GM23338 (cell line): ENCODE results near the gene TACC3. TPM values are rescaled to one million over a fixed set of nuclear protein-coding genes. Genes with fewer than 3 reads are reported as not detected.

Experiments used
- ATAC-seq: fragments of 200-7000 bp; cut with Tn5 transposase; 3 replicates; pipeline ENCODE4 v1.9.1; 2020
- DNase-seq: peaks from one replicate; pipeline ENCODE4 v3.0.0-alpha.2; 2015; ENCODE audit warnings: low spot score
- H2AFZ ChIP-seq: fragments of 200-600 bp; sonication (generic); 2 replicates; pipeline ENCODE4 v1.8.0; 2016; ENCODE audit warnings: antibody characterized with exemption, mild to moderate bottlenecking, moderate library complexity
- H3F3A ChIP-seq: fragments of 200-600 bp; sonication (generic); replicated peaks from 2 replicates; pipeline ENCODE4 v1.8.0; 2017; ENCODE audit warnings: antibody characterized with exemption, mixed run types, low read depth
- H3K27ac ChIP-seq: fragments of 200-600 bp; sonication (generic); 2 replicates; pipeline ENCODE4 v1.6.1; 2016; ENCODE audit warnings: low read depth
- H3K27me3 ChIP-seq: fragments of 200-600 bp; sonication (generic); 2 replicates; pipeline ENCODE4 v1.8.0; 2016; ENCODE audit warnings: mild to moderate bottlenecking, mixed run types, moderate library complexity; ENCODE audit not compliant: insufficient read depth
- H3K36me3 ChIP-seq: fragments of 200-600 bp; sonication (generic); 2 replicates; pipeline ENCODE4 v1.8.0; 2016; ENCODE audit warnings: mild to moderate bottlenecking; ENCODE audit not compliant: insufficient read depth
- H3K4me1 ChIP-seq: fragments of 200-600 bp; sonication (generic); 2 replicates; pipeline ENCODE4 v1.8.0; 2016; ENCODE audit warnings: mild to moderate bottlenecking, moderate library complexity; ENCODE audit not compliant: insufficient read depth
- H3K4me2 ChIP-seq: fragments of 200-600 bp; sonication (generic); 2 replicates; pipeline ENCODE4 v1.7.1; 2017; ENCODE audit warnings: mixed run types
- H3K4me3 ChIP-seq: fragments of 200-600 bp; sonication (generic); 2 replicates; pipeline ENCODE4 v1.6.1; 2016; ENCODE audit warnings: mixed run types
- H3K79me2 ChIP-seq: fragments of 200-600 bp; sonication (generic); replicated peaks from 2 replicates; pipeline ENCODE4 v1.8.0; 2017; ENCODE audit warnings: mild to moderate bottlenecking; ENCODE audit not compliant: insufficient read depth
- H3K9me2 ChIP-seq: fragments of 200-600 bp; sonication (generic); 2 replicates; pipeline ENCODE4 v1.8.0; 2017; ENCODE audit not compliant: insufficient read depth
- H4K20me1 ChIP-seq: fragments of 200-600 bp; sonication (generic); replicated peaks from 2 replicates; pipeline ENCODE4 v1.8.0; 2017; ENCODE audit warnings: mild to moderate bottlenecking; ENCODE audit not compliant: insufficient read depth
- H3K27ac Mint-ChIP-seq: 2 replicates; pipeline ENCODE4 v1.8.0; 2020; ENCODE audit warnings: inconsistent platforms, mild to moderate bottlenecking, moderate library complexity, mixed read lengths
- H3K27me3 Mint-ChIP-seq: 3 replicates; pipeline ENCODE4 v1.8.0; 2022; ENCODE audit warnings: low read depth, mild to moderate bottlenecking, moderate library complexity, mixed read lengths, inconsistent platforms; ENCODE audit not compliant: insufficient read depth, poor library complexity
- H3K36me3 Mint-ChIP-seq: 3 replicates; pipeline ENCODE4 v1.8.0; 2021; ENCODE audit warnings: low read depth, mild to moderate bottlenecking, inconsistent platforms, moderate library complexity, mixed read lengths
- H3K4me1 Mint-ChIP-seq: 3 replicates; pipeline ENCODE4 v1.8.0; 2020; ENCODE audit warnings: mild to moderate bottlenecking, inconsistent platforms, mixed read lengths
- H3K4me3 Mint-ChIP-seq: 3 replicates; pipeline ENCODE4 v1.8.0; 2021; ENCODE audit warnings: moderate library complexity, mild to moderate bottlenecking, inconsistent platforms, mixed read lengths
- H3K9me3 Mint-ChIP-seq: 3 replicates; pipeline ENCODE4 v1.8.0; 2020; ENCODE audit warnings: moderate library complexity, mild to moderate bottlenecking, inconsistent platforms, mixed read lengths
- CREB1 ChIP-seq: fragments of 250-450 bp; sonication (Bioruptor Pico); IDR thresholded peaks from 2 replicates; pipeline ENCODE4 v1.5.0; 2020; ENCODE audit warnings: low read depth, mild to moderate bottlenecking, moderate library complexity
- CTCF ChIP-seq, 2 experiments: fragments of 200-600 bp in 1 of 2; sonication (generic) in 1 of 2; conservative IDR thresholded peaks; 2 replicates each; pipeline versions ENCODE4 v1.5.1 to v1.6.1; 2016 to 2017; ENCODE audit warnings: antibody characterized with exemption in 2 of 2, low read depth in 2 of 2, mild to moderate bottlenecking in 2 of 2, moderate library complexity in 1 of 2
- EZH2phosphoT487 ChIP-seq: fragments of 200-600 bp; sonication (generic); IDR thresholded peaks from one replicate; pipeline ENCODE4 v1.8.1; 2018; ENCODE audit warnings: antibody characterized with exemption; ENCODE audit not compliant: unreplicated experiment
- JUNB ChIP-seq: IDR thresholded peaks from one replicate; pipeline ENCODE4 v1.6.1; 2016; ENCODE audit warnings: antibody characterized with exemption; ENCODE audit not compliant: unreplicated experiment
- POLR2AphosphoS5 ChIP-seq: IDR thresholded peaks from 2 replicates; pipeline ENCODE4 v1.6.1; 2016; ENCODE audit warnings: antibody characterized with exemption, low read depth
- ZNF114 ChIP-seq: fragments of 250-450 bp; sonication (Bioruptor Pico); IDR thresholded peaks from 2 replicates; pipeline ENCODE4 v1.5.0; 2020; ENCODE audit warnings: mild to moderate bottlenecking, moderate library complexity
- ZNF331 ChIP-seq: fragments of 250-450 bp; sonication (Bioruptor Pico); IDR thresholded peaks from 2 replicates; pipeline ENCODE4 v1.5.0; 2020; ENCODE audit warnings: low read depth, mild to moderate bottlenecking, moderate library complexity
- ZNF462 ChIP-seq: fragments of 250-450 bp; sonication (Bioruptor Pico); IDR thresholded peaks from 2 replicates; pipeline ENCODE4 v1.5.0; 2020; ENCODE audit warnings: mild to moderate bottlenecking, moderate library complexity
- polyA plus RNA-seq: library from polyadenylated mRNA; unstranded; fragments of >200 nt; fragmentation: Nextera tagmentation; extraction: Ambion mirVana; gene quantifications from 2 replicates; pipeline ENCODE4 v1.2.1, GENCODE V29; 2016
- total RNA-seq: library from RNA; depleted of rRNA; stranded (reverse); fragments of >200 nt; shearing (Covaris generic); gene quantifications from 2 replicates; pipeline ENCODE4 v1.2.3, GENCODE V29; 2014

Gene TACC3
- total and polyA plus RNA-seq, 2 experiments from 2014 or later = 120 TPM

- H3F3A ChIP-seq = peaks cover 12% of the 10 kb centered on the region
- H3K27ac ChIP-seq = no peak overlapping the region
- H3K4me1 ChIP-seq = 0 out of 2 replicates have a peak, but pooled peaks cover 5% of the 10 kb centered on the region
- Mint-ChIP-seq H3K27me3 (peaks cover 22% of the 10 kb centered on the region), H3K4me1 (peaks cover 8% of the 10 kb centered on the region; the same call in 2 of the 3 replicates), H3K27ac (no peak overlapping the region), H3K4me3 (no peak overlapping the region), H3K9me3 (peaks cover 2% of the 10 kb centered on the region; the same call in 2 of the 3 replicates), H3K36me3 (peaks cover 10% of the 10 kb centered on the region)
- H3K4me2 ChIP-seq = peak overlapping the region; percentile 71; the same call in 1 of the 2 replicates
- no peaks in the 10 kb centered on the region for H3K79me2 ChIP-seq
- no peak overlapping the region for H3K4me3 ChIP-seq
- peaks cover 22% of the 10 kb centered on the region for H3K27me3 ChIP-seq
- no peak for ATAC-seq
- no peaks in the 10 kb centered on the region for H3K36me3 ChIP-seq
- H3K9me2 ChIP-seq = no peaks in the 10 kb centered on the region
- H2AFZ ChIP-seq = peak overlapping the region; percentile 14; the same call in 1 of the 2 replicates
- DNase-seq = no peak
- no peak for TF ChIP-seq ZNF462 (CRISPR knock-in tag)
- TF ChIP-seq CTCF (conservative IDR thresholded peaks at IDR 0.05; ENCODE audit: low read depth in 2 of 2) = no peak
- no peak for TF ChIP-seq EZH2phosphoT487
- TF ChIP-seq ZNF114 = no peak
- no peak for TF ChIP-seq CREB1 (CRISPR knock-in tag)
- no peak for TF ChIP-seq JUNB
- TF ChIP-seq ZNF331 (CRISPR knock-in tag) = no peak
- TF ChIP-seq POLR2AphosphoS5 = no peak
- H4K20me1 ChIP-seq = no peaks in the 10 kb centered on the region
These were observed 35.8 kb upstream of the TACC3 start for GRCh38 chr4:1685235-1686150.
